GM18505 (cell line): ENCODE measurements around the gene PLAC8.
"Not testable (repeated sequence)": the region's sequence is repeated elsewhere in the genome, so short reads cannot be mapped to it uniquely, and the experiment has no call there.

Experiments used
- ATAC-seq: cut with Tn5 transposase; IDR thresholded peaks from one replicate; pipeline ENCODE4 v1.9.1; 2021; ENCODE audit not compliant: unreplicated experiment
- POLR2A ChIP-seq: IDR thresholded peaks from 4 replicates; pipeline ENCODE4 v1.6.1; 2011; ENCODE audit warnings: borderline replicate concordance; ENCODE audit not compliant: insufficient read depth, insufficient read length; ENCODE audit errors: extremely low read depth

Gene PLAC8

DNA sequence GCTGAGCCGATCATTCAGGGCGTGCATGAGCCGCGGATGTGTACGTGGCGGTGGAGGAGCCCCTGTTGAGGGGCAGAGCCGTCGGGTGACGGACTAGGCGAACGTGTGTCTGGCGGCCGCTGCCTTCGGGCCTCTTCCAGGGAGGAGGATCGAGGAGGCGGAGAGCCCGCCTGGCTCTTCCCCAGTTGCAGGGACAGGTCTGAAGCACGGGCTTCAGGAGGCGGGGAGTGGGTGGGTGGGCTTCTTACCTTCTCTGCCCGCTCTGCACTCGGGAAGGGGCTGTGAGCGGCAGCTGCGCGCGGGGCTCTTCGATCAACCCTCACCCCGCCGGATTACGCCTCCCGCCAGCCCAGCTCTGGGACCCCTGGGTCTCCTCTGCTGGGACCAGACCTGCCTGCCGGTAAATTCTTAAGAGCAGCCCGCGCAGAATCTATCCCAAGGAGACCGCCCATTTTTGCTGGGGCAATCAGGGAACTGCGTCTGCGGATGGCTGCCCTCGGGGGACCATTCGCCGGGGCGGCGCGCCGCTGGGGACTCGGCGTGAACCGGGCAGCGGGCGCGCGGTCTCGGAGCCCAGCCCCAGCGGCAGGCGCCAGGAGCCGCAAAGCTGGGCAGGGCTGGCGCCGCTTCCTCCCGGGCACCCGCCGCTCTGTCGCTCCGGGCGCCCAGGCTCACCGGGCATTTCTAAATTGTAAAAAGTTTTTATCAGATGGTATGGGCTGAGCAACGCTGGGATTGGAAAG, 4.9 kb downstream of the PLAC8 start:
- peak; percentile 22 for ATAC-seq
- peak; percentile 16 for TF ChIP-seq POLR2A

DNA sequence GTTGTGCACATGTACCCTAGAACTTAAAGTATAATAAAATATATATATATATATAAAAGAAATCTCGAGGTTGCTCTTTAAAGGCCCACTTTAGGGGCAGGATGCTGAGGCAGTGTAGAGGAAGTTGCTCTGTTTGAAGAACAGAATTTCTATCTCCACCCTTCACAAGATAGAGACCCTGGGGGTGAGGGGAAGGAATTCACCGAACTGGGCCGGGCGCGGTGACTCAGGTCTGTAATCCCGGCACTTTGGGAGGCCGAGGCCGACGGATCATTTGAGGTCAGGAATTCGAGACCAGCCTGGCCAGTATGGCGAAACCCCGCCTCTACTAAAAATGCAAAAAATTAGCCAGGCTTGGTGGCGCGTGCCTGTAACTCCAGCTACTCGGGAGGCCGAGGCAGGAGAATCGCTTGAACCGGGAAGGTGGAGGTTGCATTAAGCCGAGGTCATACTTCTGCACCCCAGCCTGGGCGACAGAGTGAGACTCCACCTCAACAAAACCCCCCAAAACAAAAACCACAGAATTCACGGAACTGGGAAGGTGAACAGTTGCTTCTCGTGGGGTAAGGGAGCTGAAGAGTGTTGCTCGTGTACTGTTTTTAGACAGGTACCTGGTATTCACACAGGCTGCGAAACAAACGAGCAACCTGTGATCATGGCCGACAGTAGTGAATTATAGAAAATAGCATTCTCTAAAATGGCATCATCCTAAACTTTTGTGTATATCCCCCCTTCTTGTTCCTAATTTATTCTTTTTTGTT, 6.2 kb downstream of the PLAC8 start:
- TF ChIP-seq POLR2A = peak; percentile 29
- no peak for ATAC-seq

DNA sequence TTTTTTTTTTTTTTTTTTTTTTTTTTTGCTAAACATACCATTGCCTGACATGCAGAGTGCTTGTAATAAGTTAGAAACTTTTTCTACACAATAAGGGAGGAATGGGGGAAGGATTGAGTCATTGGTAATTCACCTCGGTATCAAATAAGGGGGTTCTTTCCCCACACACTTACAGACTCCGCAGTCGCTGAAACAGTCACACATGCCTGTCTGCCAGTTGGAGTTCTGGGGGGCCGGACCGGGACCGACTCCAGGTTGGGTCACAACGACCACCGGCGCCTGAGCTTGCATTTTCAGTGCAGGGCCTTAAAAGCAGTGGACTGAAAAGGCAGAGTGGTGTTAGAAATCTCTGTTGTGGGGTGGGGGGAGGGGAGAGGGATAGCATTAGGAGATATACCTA, 6.9 kb downstream of the PLAC8 start:
- TF ChIP-seq POLR2A = no peak
- no peak for ATAC-seq

DNA sequence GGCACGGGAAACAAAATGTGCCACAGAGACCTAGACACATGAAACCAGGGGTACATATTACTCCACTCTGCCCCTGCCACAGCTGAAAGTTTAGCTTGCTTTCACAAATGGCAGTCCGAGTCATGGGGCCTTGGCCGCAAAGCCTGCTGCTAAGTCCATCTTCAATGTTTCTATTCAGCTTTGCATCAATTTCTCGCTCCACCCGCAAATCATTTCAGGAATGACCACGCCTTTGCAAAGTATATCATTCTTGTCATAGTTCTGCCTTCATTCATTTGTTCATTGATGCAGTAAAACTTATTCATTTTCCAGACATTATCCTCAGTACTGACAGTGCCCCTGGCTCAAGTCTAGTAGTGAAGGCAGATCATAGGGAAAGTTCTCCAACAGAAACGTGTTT, 9.5 kb downstream of the PLAC8 start:
- TF ChIP-seq POLR2A = no peak
- no peak for ATAC-seq

DNA sequence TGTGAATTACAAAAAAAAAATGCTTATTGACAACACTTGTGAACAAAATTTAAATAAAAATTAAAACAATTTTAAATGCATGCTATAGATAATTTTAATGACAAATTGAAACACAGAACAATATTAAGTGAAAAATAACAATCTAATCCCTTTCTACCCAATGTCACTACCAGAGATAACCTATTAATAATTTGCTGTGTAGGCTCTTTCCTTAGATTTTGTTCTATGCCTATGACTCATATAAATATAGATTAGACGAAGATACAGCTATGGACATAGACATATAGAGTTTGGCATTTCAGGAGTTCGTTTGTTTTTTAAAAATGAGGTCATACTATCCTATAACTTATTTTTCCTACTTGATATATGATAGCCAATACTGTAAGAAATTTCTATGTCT, 18.1 kb downstream of the PLAC8 start:
- no peak for ATAC-seq
- TF ChIP-seq POLR2A = no peak

DNA sequence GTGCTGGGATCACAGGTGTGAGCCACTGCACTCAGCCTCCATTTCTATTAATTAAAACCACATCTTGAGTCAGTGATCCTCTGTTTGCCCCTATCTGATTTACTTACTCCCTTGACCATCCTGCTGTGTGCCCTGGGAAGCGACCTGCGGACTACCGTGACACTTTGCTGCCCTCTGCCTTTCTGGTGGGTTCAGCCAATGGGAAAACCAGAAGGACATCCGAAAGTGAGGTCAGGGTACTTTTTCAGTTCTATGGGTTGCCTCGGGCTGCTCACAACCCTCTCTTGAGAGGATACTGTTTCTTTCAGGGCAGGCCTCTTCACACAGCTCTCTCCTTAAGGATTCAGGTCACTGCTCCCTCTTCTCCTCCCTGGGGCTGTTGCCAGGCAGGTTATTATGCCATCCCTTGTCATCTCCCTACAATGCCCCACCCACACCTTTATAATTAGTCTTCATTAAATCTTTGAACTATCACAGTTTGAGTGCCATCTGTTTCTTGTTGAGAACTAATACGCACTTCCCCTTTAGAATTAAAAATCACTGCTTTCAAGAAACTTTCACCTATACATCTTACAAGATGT, 21.4 kb downstream of the PLAC8 start:
- TF ChIP-seq POLR2A = no peak
- ATAC-seq = no peak

DNA sequence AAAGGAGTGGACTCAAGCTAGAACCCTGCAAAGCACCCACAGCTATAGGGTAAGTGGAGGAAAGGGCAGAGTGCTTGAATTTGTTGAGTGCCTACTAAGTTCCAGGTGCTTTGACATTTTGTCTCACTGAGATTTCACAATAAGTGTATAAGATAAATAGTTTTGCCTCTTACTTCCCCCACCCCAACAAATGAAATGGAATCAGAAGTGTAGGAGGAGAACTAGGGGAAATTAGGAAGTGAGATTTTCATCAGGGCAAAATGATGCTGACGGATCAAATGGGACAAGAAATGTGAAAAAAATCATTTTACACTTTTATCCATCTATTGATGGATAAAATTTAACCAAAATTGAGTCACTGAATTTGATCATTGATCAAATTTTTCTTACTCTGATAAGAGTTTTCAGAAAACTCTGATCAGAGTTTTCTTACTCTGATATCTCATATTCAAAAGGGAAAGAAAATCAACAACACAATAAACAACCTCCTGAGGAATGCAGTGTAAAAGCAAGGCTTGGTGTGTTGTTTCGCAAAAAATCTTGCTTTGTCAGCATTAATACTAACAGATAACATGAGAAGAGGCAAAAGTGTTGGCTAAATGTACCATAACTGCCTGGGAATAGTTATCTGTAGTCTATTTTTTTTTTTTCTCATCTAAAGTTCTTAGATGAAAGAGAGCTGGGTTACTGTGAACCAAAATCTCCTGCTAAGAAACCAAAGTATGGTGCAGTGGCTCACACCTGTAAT, 24.9 kb downstream of the PLAC8 start:
- no peak for TF ChIP-seq POLR2A
- no peak for ATAC-seq

DNA sequence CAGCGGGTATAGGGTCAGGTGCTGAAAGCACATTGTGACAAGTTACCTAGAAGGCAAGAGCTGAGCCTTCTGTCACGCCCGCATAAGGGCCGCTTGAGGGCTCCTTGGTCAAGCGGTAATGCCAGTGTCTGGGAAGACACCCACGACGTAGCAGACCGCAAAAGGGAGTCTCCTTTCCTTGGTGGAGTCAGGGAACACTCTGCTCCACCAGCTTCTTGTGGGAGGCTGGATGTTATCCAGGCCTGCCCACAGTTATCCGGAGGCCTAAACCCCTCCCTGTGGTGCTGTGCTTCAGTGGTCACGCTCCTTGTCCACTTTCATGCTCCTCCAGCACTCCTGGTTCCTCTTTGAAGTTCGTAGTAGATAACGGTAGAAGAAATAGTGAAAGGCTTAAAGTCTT, 29.6 kb downstream of the PLAC8 start:
- ATAC-seq = not testable (repeated sequence)

DNA sequence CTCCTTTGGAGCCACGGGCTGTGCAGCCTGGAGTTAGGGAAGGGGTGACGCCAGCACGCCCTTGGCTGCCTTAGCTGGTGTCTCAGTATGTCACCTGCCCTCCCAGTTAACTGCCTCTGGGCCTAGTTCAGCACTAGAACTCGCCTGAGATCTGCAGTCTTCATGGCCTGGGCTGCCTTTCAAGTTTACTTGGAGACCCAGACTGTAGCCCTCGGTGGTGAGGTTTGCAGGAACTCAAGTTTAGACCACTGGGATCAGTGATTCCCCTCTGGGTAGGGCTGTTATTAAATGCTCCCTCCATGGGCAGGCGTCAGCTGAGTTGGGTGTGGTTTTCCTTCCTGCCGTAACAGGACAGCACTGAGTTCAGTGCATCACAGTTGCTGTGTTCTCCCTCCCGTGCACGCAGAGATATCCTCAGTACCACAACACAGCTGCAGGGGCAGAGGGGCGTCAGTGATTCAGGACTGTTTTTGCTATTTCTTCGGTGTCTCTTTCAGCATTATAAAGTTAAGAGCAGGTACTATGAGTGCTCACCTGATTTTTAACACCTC, 30.5 kb downstream of the PLAC8 start:
- ATAC-seq = no peak

DNA sequence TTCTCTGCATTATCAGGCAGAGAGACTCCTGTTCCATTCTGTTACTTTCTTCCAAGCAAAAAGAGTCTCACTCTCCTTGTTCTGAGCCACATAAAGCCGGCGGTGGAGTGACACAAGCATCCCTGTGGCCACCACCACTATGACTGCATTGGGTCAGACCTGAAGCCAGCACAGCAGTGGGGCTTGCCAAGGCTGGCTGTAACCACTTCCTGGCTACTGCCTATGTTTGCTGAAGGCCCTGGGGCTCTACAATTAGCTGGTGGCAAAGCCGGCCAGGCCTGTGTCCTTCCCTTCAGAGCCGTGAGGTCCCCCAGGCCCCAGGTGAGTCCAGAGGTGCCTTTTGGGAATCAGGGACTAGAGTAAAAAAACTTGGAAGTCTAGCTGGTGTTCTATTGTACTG, 31.8 kb downstream of the PLAC8 start:
- no peak for TF ChIP-seq POLR2A

More for the DNA sequence above, 30.5 kb downstream of the PLAC8 start:
- TF ChIP-seq POLR2A = no peak

DNA sequence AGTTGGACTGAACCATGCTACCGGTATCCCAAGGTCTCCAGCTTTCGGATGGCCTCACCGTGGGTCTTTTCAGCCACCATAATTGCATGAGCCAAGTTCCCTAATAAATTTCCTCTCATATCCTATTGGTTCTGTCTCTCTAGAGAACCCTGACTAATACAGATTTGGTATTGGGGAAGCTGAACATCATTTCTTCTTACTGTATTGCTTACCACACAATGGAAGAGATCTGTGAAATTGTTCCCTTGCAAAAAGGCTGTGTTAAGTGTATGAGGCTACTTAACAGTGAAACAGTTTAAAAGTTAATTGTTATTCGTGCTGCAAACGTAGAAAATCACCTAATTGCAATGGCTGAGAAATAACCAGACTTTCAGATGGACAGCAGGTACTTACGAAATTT, 34.0 kb downstream of the PLAC8 start:
- no peak for TF ChIP-seq POLR2A

More for the DNA sequence above, 31.8 kb downstream of the PLAC8 start:
- ATAC-seq = no peak

DNA sequence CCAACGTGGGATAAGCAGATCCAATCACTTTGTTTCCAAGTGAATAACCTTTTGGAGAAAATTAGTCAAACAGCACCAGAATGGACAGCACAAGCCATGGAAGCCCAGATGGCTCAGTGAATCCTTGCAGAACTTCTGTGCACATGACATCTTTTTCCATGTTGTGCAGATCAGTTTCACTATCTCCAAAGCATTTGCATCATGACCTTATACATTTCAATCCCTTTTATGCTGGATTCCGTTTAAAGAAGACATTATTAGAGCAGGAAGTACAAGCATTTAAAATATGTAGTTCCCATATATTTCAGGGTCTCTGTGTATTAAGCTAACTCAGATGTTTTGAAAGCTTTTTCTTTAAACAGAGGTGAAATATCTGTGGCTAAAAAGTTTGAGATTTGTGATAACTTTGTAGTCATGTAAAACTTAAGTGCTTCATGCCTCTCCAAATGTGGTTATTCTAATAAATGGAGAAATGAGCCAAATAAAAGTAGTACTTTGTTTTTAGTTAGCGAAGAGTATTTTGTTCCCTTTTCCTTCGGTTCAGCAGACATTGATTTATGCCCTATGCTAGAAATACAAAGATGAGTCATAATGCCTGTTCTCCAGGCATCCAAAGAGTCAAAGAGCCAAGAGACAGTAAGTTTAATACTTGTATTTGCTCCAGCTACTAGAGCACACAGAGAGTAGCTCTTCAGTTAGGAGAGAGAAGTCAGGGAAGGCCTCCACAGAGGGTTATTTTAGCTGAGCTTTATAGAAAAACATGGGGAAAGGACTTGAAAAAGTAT, 39.0 kb downstream of the PLAC8 start:
- no peak for TF ChIP-seq POLR2A
- ATAC-seq = no peak

More for the DNA sequence above, 34.0 kb downstream of the PLAC8 start:
- no peak for ATAC-seq

DNA sequence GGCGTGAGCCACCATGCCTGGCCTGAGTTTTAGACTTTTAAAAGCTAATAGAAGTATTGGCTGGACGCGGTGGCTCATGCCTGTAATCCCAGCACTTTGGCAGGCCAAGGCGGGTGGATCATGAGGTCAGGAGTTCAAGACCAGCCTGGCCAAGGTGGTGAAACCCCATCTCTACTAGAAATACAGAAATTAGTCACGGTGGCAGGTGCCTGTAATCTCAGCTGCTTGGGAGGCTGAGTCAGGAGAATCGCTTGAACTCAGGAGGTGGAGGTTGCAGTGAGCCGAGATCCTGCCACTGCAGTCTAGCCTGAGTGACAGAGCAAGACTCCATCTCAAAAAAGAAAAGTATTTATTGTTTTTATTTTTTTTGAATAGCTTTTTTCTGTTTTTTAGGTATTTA, 39.7 kb downstream of the PLAC8 start:
- ATAC-seq = not testable (repeated sequence)
